ENCODE measurements around the gene GPR146.

The GPR146 gene

GRCh38 chr7:1090236-1090635, 45.9 kb downstream of the GPR146 start:
- Histone ChIP-seq H3K4me2 (ENCODE audit: insufficient read depth, low read length, poor library complexity, severe bottlenecking) (no peak overlapping the region), H3K4ac (ENCODE audit: low read length) (no peak overlapping the region), H3K36me3 (replicated peaks in 1 of 2; ENCODE audit: control insufficient read depth in 2 of 2, insufficient read depth in 2 of 2, low read length in 2 of 2) (peaks cover 5 to 6% of the 10 kb centered on the region in 2 donors), H3K23ac (ENCODE audit: low read depth, low read length, poor library complexity) (no peak overlapping the region), H3K4me3 (ENCODE audit: low read length in 2 of 2) (no peak overlapping the region), H3K9ac (ENCODE audit: low read depth, low read length, poor library complexity) (peak overlapping the region; percentile 80), H2BK12ac (ENCODE audit: low read length) (peak overlapping the region; percentile 18), H3K9me3 (replicated peaks in 1 of 2; ENCODE audit: control insufficient read depth in 2 of 2, insufficient read depth in 1 of 2, low read depth in 1 of 2, low read length in 2 of 2) (peaks cover 0 to 2% of the 10 kb centered on the region in 2 donors), H2BK5ac (ENCODE audit: low read length) (no peak overlapping the region), H2BK15ac (ENCODE audit: low read length) (no peak overlapping the region), H3K14ac (ENCODE audit: low read length) (peak overlapping the region; percentile 87), H3K27me3 (ENCODE audit: control insufficient read depth in 3 of 3, insufficient read depth in 3 of 3, low read depth in 1 of 3, low read length in 3 of 3) (peaks cover 0 to 1% (median 0%) of the 10 kb centered on the region in 3 experiments), H2AK5ac (ENCODE audit: low read depth, low read length) (peak overlapping the region; percentile 18), H3K79me1 (ENCODE audit: low read depth, low read length) (peaks cover 11% of the 10 kb centered on the region), H2BK120ac (ENCODE audit: low read depth, low read length) (no peak overlapping the region), H3K4me1 (ENCODE audit: control insufficient read depth in 2 of 2, insufficient read depth in 1 of 2, low read depth in 1 of 2, low read length in 2 of 2) (peaks cover 13 to 18% of the 10 kb centered on the region in 2 donors), H3K18ac (ENCODE audit: low read length) (no peak overlapping the region), H3K27ac (replicated peaks; ENCODE audit: low read length) (no peak overlapping the region), H2AFZ (ENCODE audit: low read length) (no peak overlapping the region), H4K91ac (ENCODE audit: low read depth, low read length, poor library complexity) (no peak overlapping the region), H4K8ac (ENCODE audit: low read depth, low read length) (peak overlapping the region; percentile 32)
- DNase-seq (ENCODE audit: low spot score): no peak
- WGBS, 2 donors (ENCODE audit: extremely low coverage in 2 of 2, insufficient read length in 2 of 2, insufficient replicate concordance in 1 of 2): no CpG with 5 or more reads among the region's 21 CpGs

- H3K79me1 ChIP-seq (ENCODE audit: low read depth, low read length): peaks cover 15% of the 10 kb centered on the region
- peaks cover 0 to 2% of the 10 kb centered on the region in 2 donors for H3K9me3 ChIP-seq (replicated peaks in 1 of 2; ENCODE audit: control insufficient read depth in 2 of 2, insufficient read depth in 1 of 2, low read depth in 1 of 2, low read length in 2 of 2)
- no peak overlapping the region for H2AK5ac ChIP-seq (ENCODE audit: low read depth, low read length)
- no peak overlapping the region for H4K91ac ChIP-seq (ENCODE audit: low read depth, low read length, poor library complexity)
- no peak overlapping the region for H3K4me3 ChIP-seq (ENCODE audit: low read length in 2 of 2)
- no peak overlapping the region for H2BK15ac ChIP-seq (ENCODE audit: low read length)
- H2BK5ac ChIP-seq (ENCODE audit: low read length): no peak overlapping the region
- WGBS, 2 donors (ENCODE audit: extremely low coverage in 2 of 2, insufficient read length in 2 of 2, insufficient replicate concordance in 1 of 2): no CpG with 5 or more reads among the region's 28 CpGs
- no peak overlapping the region for H2AFZ ChIP-seq (ENCODE audit: low read length)
- H3K4me1 ChIP-seq (ENCODE audit: control insufficient read depth in 2 of 2, insufficient read depth in 1 of 2, low read depth in 1 of 2, low read length in 2 of 2): peaks cover 13 to 19% of the 10 kb centered on the region in 2 donors
- no peak overlapping the region for H3K23ac ChIP-seq (ENCODE audit: low read depth, low read length, poor library complexity)
- no peak overlapping the region for H3K9ac ChIP-seq (ENCODE audit: low read depth, low read length, poor library complexity)
- H3K14ac ChIP-seq (ENCODE audit: low read length): no peak overlapping the region
- H3K27ac ChIP-seq (replicated peaks; ENCODE audit: low read length): no peak overlapping the region
- H3K36me3 ChIP-seq (replicated peaks in 1 of 2; ENCODE audit: control insufficient read depth in 2 of 2, insufficient read depth in 2 of 2, low read length in 2 of 2): peaks cover 5 to 6% of the 10 kb centered on the region in 2 donors
- no peak overlapping the region for H3K4me2 ChIP-seq (ENCODE audit: insufficient read depth, low read length, poor library complexity, severe bottlenecking)
- H3K27me3 ChIP-seq (ENCODE audit: control insufficient read depth in 3 of 3, insufficient read depth in 3 of 3, low read depth in 1 of 3, low read length in 3 of 3): peaks cover 0 to 1% (median 0%) of the 10 kb centered on the region in 3 experiments
- H3K4ac ChIP-seq (ENCODE audit: low read length): no peak overlapping the region
- no peak overlapping the region for H4K8ac ChIP-seq (ENCODE audit: low read depth, low read length)
- no peak overlapping the region for H3K18ac ChIP-seq (ENCODE audit: low read length)
- no peak overlapping the region for H2BK120ac ChIP-seq (ENCODE audit: low read depth, low read length)
- no peak for DNase-seq (ENCODE audit: low spot score)
- H2BK12ac ChIP-seq (ENCODE audit: low read length): no peak overlapping the region
These were observed 46.6 kb downstream of the GPR146 start for GRCh38 chr7:1090686-1091643.

GRCh38 chr7:1091644-1092027, 47.3 kb downstream of the GPR146 start:
- H2BK15ac ChIP-seq (ENCODE audit: low read length): no peak overlapping the region
- peaks cover 0 to 2% of the 10 kb centered on the region in 2 donors for H3K9me3 ChIP-seq (replicated peaks in 1 of 2; ENCODE audit: control insufficient read depth in 2 of 2, insufficient read depth in 1 of 2, low read depth in 1 of 2, low read length in 2 of 2)
- no peak overlapping the region for H3K4ac ChIP-seq (ENCODE audit: low read length)
- peak overlapping the region; percentile 70 for H3K9ac ChIP-seq (ENCODE audit: low read depth, low read length, poor library complexity)
- WGBS, 2 donors (ENCODE audit: extremely low coverage in 2 of 2, insufficient read length in 2 of 2, insufficient replicate concordance in 1 of 2): no CpG with 5 or more reads among the region's 18 CpGs
- no peak for DNase-seq (ENCODE audit: low spot score)
- peaks cover 0 to 1% (median 0%) of the 10 kb centered on the region in 3 experiments for H3K27me3 ChIP-seq (ENCODE audit: control insufficient read depth in 3 of 3, insufficient read depth in 3 of 3, low read depth in 1 of 3, low read length in 3 of 3)
- no peak overlapping the region for H2AFZ ChIP-seq (ENCODE audit: low read length)
- H3K14ac ChIP-seq (ENCODE audit: low read length): no peak overlapping the region
- H2BK12ac ChIP-seq (ENCODE audit: low read length): no peak overlapping the region
- H3K79me1 ChIP-seq (ENCODE audit: low read depth, low read length): peaks cover 15% of the 10 kb centered on the region
- no peak overlapping the region for H4K91ac ChIP-seq (ENCODE audit: low read depth, low read length, poor library complexity)
- H2BK5ac ChIP-seq (ENCODE audit: low read length): no peak overlapping the region
- H3K18ac ChIP-seq (ENCODE audit: low read length): no peak overlapping the region
- H4K8ac ChIP-seq (ENCODE audit: low read depth, low read length): no peak overlapping the region
- no peak overlapping the region for H3K27ac ChIP-seq (replicated peaks; ENCODE audit: low read length)
- H3K36me3 ChIP-seq (replicated peaks in 1 of 2; ENCODE audit: control insufficient read depth in 2 of 2, insufficient read depth in 2 of 2, low read length in 2 of 2): peaks cover 5 to 6% of the 10 kb centered on the region in 2 donors
- no peak overlapping the region for H2BK120ac ChIP-seq (ENCODE audit: low read depth, low read length)
- H2AK5ac ChIP-seq (ENCODE audit: low read depth, low read length): no peak overlapping the region
- peaks cover 10 to 24% of the 10 kb centered on the region in 2 donors for H3K4me1 ChIP-seq (ENCODE audit: control insufficient read depth in 2 of 2, insufficient read depth in 1 of 2, low read depth in 1 of 2, low read length in 2 of 2)
- H3K23ac ChIP-seq (ENCODE audit: low read depth, low read length, poor library complexity): peak overlapping the region; percentile 85
- no peak overlapping the region for H3K4me2 ChIP-seq (ENCODE audit: insufficient read depth, low read length, poor library complexity, severe bottlenecking)
- H3K4me3 ChIP-seq (ENCODE audit: low read length in 2 of 2): no peak overlapping the region

- Histone ChIP-seq H2AFZ (ENCODE audit: low read length) (no peak overlapping the region), H4K8ac (ENCODE audit: low read depth, low read length) (no peak overlapping the region), H2BK5ac (ENCODE audit: low read length) (peak overlapping the region; percentile 20), H3K4me2 (ENCODE audit: insufficient read depth, low read length, poor library complexity, severe bottlenecking) (no peak overlapping the region), H3K14ac (ENCODE audit: low read length) (peak overlapping the region; percentile 90), H3K27ac (replicated peaks; ENCODE audit: low read length) (no peak overlapping the region), H3K4me3 (ENCODE audit: low read length in 2 of 2) (no peak overlapping the region), H3K27me3 (ENCODE audit: control insufficient read depth in 3 of 3, insufficient read depth in 3 of 3, low read depth in 1 of 3, low read length in 3 of 3) (peaks cover 0 to 1% (median 0%) of the 10 kb centered on the region in 3 experiments), H2BK15ac (ENCODE audit: low read length) (no peak overlapping the region), H3K9me3 (replicated peaks in 1 of 2; ENCODE audit: control insufficient read depth in 2 of 2, insufficient read depth in 1 of 2, low read depth in 1 of 2, low read length in 2 of 2) (peaks cover 0 to 2% of the 10 kb centered on the region in 2 donors), H2BK12ac (ENCODE audit: low read length) (no peak overlapping the region), H3K36me3 (replicated peaks in 1 of 2; ENCODE audit: control insufficient read depth in 2 of 2, insufficient read depth in 2 of 2, low read length in 2 of 2) (peaks cover 5 to 6% of the 10 kb centered on the region in 2 donors), H3K4me1 (ENCODE audit: control insufficient read depth in 2 of 2, insufficient read depth in 1 of 2, low read depth in 1 of 2, low read length in 2 of 2) (peaks cover 8 to 22% of the 10 kb centered on the region in 2 donors), H3K23ac (ENCODE audit: low read depth, low read length, poor library complexity) (peak overlapping the region; percentile 85), H3K18ac (ENCODE audit: low read length) (no peak overlapping the region), H4K91ac (ENCODE audit: low read depth, low read length, poor library complexity) (no peak overlapping the region), H3K79me1 (ENCODE audit: low read depth, low read length) (peaks cover 17% of the 10 kb centered on the region), H2BK120ac (ENCODE audit: low read depth, low read length) (no peak overlapping the region), H2AK5ac (ENCODE audit: low read depth, low read length) (no peak overlapping the region), H3K4ac (ENCODE audit: low read length) (no peak overlapping the region), H3K9ac (ENCODE audit: low read depth, low read length, poor library complexity) (peak overlapping the region; percentile 70)
- DNase-seq (ENCODE audit: low spot score): no peak
- WGBS, 2 donors (ENCODE audit: extremely low coverage in 2 of 2, insufficient read length in 2 of 2, insufficient replicate concordance in 1 of 2): no CpG with 5 or more reads among the region's 40 CpGs
These were observed 47.9 kb downstream of the GPR146 start for GRCh38 chr7:1092161-1092632.
